HS-27A (cell line): Measurements from ENCODE around the gene FAM240A.
"Not testable (repeated sequence)": the region's sequence is repeated elsewhere in the genome, so short reads cannot be mapped to it uniquely, and the experiment has no call there.

Experiments used
- DNase-seq: peaks from one replicate; pipeline ENCODE4 v3.0.0-alpha.2; 2012; ENCODE audit warnings: low read depth, missing footprints

The FAM240A gene

GRCh38 chr3:46586738-46587246, 25.5 kb upstream of the FAM240A start:
- no peak for DNase-seq

- DNase-seq = not testable (repeated sequence)
These were observed 25.1 kb upstream of the FAM240A start for GRCh38 chr3:46587268-46587667.

- no peak for DNase-seq
These were observed 19.0 kb upstream of the FAM240A start for GRCh38 chr3:46593274-46593862.

- no peak for DNase-seq
These were observed 18.3 kb upstream of the FAM240A start for GRCh38 chr3:46593979-46594378.

GRCh38 chr3:46594723-46595122, 17.6 kb upstream of the FAM240A start:
- no peak for DNase-seq

- no peak for DNase-seq
These were observed 16.5 kb upstream of the FAM240A start for GRCh38 chr3:46595819-46596314.

GRCh38 chr3:46599590-46599989, 12.7 kb upstream of the FAM240A start:
- DNase-seq = no peak

- no peak for DNase-seq
These were observed 8.8 kb upstream of the FAM240A start for GRCh38 chr3:46603446-46604046.

- no peak for DNase-seq
These were observed 8.2 kb upstream of the FAM240A start for GRCh38 chr3:46604127-46604526.

- no peak for DNase-seq
These were observed 4.7 kb upstream of the FAM240A start for GRCh38 chr3:46607603-46608028.

- DNase-seq = no peak
These were observed 3.1 kb upstream of the FAM240A start for GRCh38 chr3:46609212-46609721.

- DNase-seq = no peak
These were observed 2.2 kb upstream of the FAM240A start for GRCh38 chr3:46609944-46610722.

GRCh38 chr3:46613313-46614005, 1.1 kb downstream of the FAM240A start:
- no peak for DNase-seq

- no peak for DNase-seq
These were observed 2.1 kb downstream of the FAM240A start for GRCh38 chr3:46614431-46614830.

- DNase-seq = no peak
These were observed 2.9 kb downstream of the FAM240A start for GRCh38 chr3:46615050-46615775.

GRCh38 chr3:46615976-46616375, 3.7 kb downstream of the FAM240A start:
- no peak for DNase-seq

GRCh38 chr3:46617941-46618340, 5.6 kb downstream of the FAM240A start:
- DNase-seq = no peak

- no peak for DNase-seq
These were observed 7.8 kb downstream of the FAM240A start for GRCh38 chr3:46619845-46620778.

- DNase-seq = no peak
These were observed 12.2 kb downstream of the FAM240A start for GRCh38 chr3:46624533-46624932.

GRCh38 chr3:46624975-46625490, 12.7 kb downstream of the FAM240A start:
- DNase-seq = no peak
